Measurements from ENCODE around the gene PRPH.

GRCh38 chr12:49264466-49264872 is 30.5 kb upstream of the PRPH start:
- TF ChIP-seq POLR2A (IDR thresholded peaks at IDR 0.05; ENCODE audit: low read depth, low read length): no peak
- TF ChIP-seq POLR2AphosphoS5 (IDR thresholded peaks at IDR 0.05; ENCODE audit: low read depth, low read length): no peak
